Sigmoid colon (tissue), 4 donors: ENCODE results near the gene COX6A1.

Source experiments
- CTCF ChIP-seq, 4 experiments: fragments of 450-650 bp in 3 of 4; fragments of 200-600 bp in 1 of 4; IDR thresholded peaks; one replicate each; pipeline ENCODE4 v1.5.1; 2016 to 2019; ENCODE audit warnings: antibody characterized with exemption in 4 of 4, mild to moderate bottlenecking in 3 of 4, moderate library complexity in 2 of 4
- EP300 ChIP-seq, 4 donors: sonication (generic); formaldehyde crosslinking; IDR thresholded peaks; one replicate each; pipeline ENCODE4 v1.6.1; 2017; ENCODE audit warnings: antibody characterized with exemption in 4 of 4

GRCh38 chr12:120472521-120472920 lies 34.6 kb downstream of the COX6A1 start:
- TF ChIP-seq CTCF (IDR thresholded peaks at IDR 0.05) (no peak), EP300 (IDR thresholded peaks at IDR 0.05) (no peak)
